GM10248 (cell line): ENCODE data around the gene PGPEP1.

Experiments used
- CTCF ChIA-PET: fragments of 300-600 bp; sonication (Branson Sonifier 250); formaldehyde crosslinking; extraction: SDS; loops from one replicate; lab custom pipeline; 2021; ENCODE audit warnings: antibody characterized with exemption; lab: Yijun Ruan, JAX
- POLR2A ChIA-PET: fragments of 350-650 bp; sonication (Branson Sonifier 250); formaldehyde crosslinking; extraction: SDS; loops from one replicate; lab custom pipeline; 2020; ENCODE audit warnings: antibody characterized with exemption; lab: Yijun Ruan, JAX
- DNase-seq: peaks from one replicate; pipeline ENCODE4 v3.0.0; 2012; ENCODE audit errors: extremely low spot score
- CTCF ChIP-seq: IDR thresholded peaks from 2 replicates; pipeline ENCODE4 v1.5.1; 2012; ENCODE audit warnings: mild to moderate bottlenecking, low read depth; ENCODE audit errors: extremely low read depth, missing control alignments, control extremely low read depth

The PGPEP1 gene

GRCh38 chr19:18385675-18386542 lies 45.5 kb downstream of the PGPEP1 start, which contains the start of gene GDF15:
Gene GDF15 (plus strand): TSS chr19:18386158. CDS start chr19:18386190, 32 bp downstream.
- ChIA-PET POLR2A (interaction anchor here (0.6 to 1.1 kb wide), 5 partner anchors 11 to 104 kb away, joined by 3 to 7 read pairs (median 4); partner anchors contain the start of gene JUND), CTCF (interaction anchor here (0.6 to 23.3 kb wide), 14 partner anchors 10 to 107 kb away, joined by 3 to 380 read pairs (median 5); partner anchors contain the start of genes JUND, LRRC25 and SSBP4)
- peak; percentile 66 for TF ChIP-seq CTCF
- DNase-seq = peak; percentile 69

- no peak for DNase-seq
- TF ChIP-seq CTCF = no peak
- ChIA-PET POLR2A (interaction anchor here (0.6 to 1.1 kb wide), 4 partner anchors 11 to 105 kb away, joined by 4 to 7 read pairs (median 4); partner anchors contain the start of gene JUND), CTCF (interaction anchor here (0.9 to 23.3 kb wide), 14 partner anchors 10 to 107 kb away, joined by 3 to 380 read pairs (median 10); partner anchors contain the start of genes JUND, LRRC25 and SSBP4)
Measured at GRCh38 chr19:18386543-18387271, 46.3 kb downstream of the PGPEP1 start.

GRCh38 chr19:18388100-18388959 lies 47.9 kb downstream of the PGPEP1 start:
- ChIA-PET CTCF (interaction anchor here (0.7 to 23.3 kb wide), 40 partner anchors 8 to 456 kb away, joined by 3 to 380 read pairs (median 4); partner anchors contain the start of genes JUND, LRRC25, LSM4 and RAB3A), POLR2A (interaction anchor here (0.7 to 2.2 kb wide), 3 partner anchors 14 to 107 kb away, joined by 3 to 14 read pairs (median 4); partner anchors contain the start of gene JUND)
- peak; percentile 100 for TF ChIP-seq CTCF
- peak; percentile 93 for DNase-seq

- CTCF ChIA-PET = interaction anchor here (0.8 to 23.3 kb wide), 25 partner anchors 9 to 457 kb away, joined by 3 to 380 read pairs (median 7); partner anchors contain the start of genes JUND, LRRC25, LSM4 and RAB3A
- no peak for DNase-seq
- POLR2A ChIA-PET = interaction anchor here (1.7 to 2.2 kb wide), 2 partner anchors 13 to 108 kb away, joined by 4 to 14 read pairs; partner anchors contain the start of gene JUND
- TF ChIP-seq CTCF = no peak
Measured at GRCh38 chr19:18388960-18389725, 48.7 kb downstream of the PGPEP1 start.

- DNase-seq = no peak
- ChIA-PET POLR2A (interaction anchor here (2.2 kb wide), 1 partner anchor 108 kb away, joined by 14 read pairs; the partner anchor contains the start of gene JUND), CTCF (interaction anchor here (1.1 to 23.3 kb wide), 17 partner anchors 9 to 458 kb away, joined by 3 to 380 read pairs (median 13); partner anchors contain the start of genes JUND, LRRC25, LSM4 and RAB3A)
- TF ChIP-seq CTCF = no peak
Measured at GRCh38 chr19:18389726-18390064, 49.3 kb downstream of the PGPEP1 start.
